GM23338 (cell line): Measurements from ENCODE around the gene INTU.

Experiments
- EZH2 ChIP-seq: fragments of 200-600 bp; sonication (generic); IDR thresholded peaks from one replicate; pipeline ENCODE4 v1.8.0; 2017; ENCODE audit warnings: antibody characterized with exemption, mild to moderate bottlenecking, low read depth; ENCODE audit not compliant: unreplicated experiment
- TF ChIP-seq, protein P1 (sequence below), 2 experiments: fragments of 200-600 bp in 1 of 2; sonication (generic) in 1 of 2; conservative IDR thresholded peaks; 2 replicates each; pipeline versions ENCODE4 v1.5.1 to v1.6.1; 2016 to 2017; ENCODE audit warnings: antibody characterized with exemption in 2 of 2, low read depth in 2 of 2, mild to moderate bottlenecking in 2 of 2, moderate library complexity in 1 of 2

DNA sequence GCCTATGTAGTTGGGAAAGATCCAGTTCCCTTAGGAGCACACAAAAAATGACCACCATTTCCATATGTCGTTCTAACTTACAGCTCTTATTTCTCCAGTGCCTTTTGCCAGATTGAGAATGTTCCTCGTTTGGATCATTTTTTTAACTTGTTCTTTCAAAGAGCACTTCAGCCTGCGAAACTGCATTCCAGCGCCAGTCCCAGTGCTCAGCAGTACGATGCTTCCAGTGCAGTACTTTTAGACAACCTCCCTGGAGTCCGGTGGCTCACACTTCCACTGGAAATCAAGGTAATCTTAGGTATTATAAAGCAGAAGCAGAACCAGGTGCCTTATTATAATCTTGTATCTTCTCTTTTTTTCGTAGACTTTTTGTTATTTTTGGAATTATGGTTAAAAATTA lies 54.8 kb downstream of the INTU start:
- no peak for TF ChIP-seq EZH2
- TF ChIP-seq, protein P1, sequence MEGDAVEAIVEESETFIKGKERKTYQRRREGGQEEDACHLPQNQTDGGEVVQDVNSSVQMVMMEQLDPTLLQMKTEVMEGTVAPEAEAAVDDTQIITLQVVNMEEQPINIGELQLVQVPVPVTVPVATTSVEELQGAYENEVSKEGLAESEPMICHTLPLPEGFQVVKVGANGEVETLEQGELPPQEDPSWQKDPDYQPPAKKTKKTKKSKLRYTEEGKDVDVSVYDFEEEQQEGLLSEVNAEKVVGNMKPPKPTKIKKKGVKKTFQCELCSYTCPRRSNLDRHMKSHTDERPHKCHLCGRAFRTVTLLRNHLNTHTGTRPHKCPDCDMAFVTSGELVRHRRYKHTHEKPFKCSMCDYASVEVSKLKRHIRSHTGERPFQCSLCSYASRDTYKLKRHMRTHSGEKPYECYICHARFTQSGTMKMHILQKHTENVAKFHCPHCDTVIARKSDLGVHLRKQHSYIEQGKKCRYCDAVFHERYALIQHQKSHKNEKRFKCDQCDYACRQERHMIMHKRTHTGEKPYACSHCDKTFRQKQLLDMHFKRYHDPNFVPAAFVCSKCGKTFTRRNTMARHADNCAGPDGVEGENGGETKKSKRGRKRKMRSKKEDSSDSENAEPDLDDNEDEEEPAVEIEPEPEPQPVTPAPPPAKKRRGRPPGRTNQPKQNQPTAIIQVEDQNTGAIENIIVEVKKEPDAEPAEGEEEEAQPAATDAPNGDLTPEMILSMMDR (conservative IDR thresholded peaks at IDR 0.05; ENCODE audit: low read depth in 2 of 2): no peak
